Measurements from ENCODE around the gene RPL35A. TPM values are rescaled to one million over a fixed set of nuclear protein-coding genes. Genes with fewer than 3 reads are reported as not detected.
"Not testable (repeated sequence)": the region's sequence is repeated elsewhere in the genome, so short reads cannot be mapped to it uniquely, and the experiment has no call there.

The RPL35A gene
- 648 and 676 TPM in 2 replicates for total RNA-seq

DNA sequence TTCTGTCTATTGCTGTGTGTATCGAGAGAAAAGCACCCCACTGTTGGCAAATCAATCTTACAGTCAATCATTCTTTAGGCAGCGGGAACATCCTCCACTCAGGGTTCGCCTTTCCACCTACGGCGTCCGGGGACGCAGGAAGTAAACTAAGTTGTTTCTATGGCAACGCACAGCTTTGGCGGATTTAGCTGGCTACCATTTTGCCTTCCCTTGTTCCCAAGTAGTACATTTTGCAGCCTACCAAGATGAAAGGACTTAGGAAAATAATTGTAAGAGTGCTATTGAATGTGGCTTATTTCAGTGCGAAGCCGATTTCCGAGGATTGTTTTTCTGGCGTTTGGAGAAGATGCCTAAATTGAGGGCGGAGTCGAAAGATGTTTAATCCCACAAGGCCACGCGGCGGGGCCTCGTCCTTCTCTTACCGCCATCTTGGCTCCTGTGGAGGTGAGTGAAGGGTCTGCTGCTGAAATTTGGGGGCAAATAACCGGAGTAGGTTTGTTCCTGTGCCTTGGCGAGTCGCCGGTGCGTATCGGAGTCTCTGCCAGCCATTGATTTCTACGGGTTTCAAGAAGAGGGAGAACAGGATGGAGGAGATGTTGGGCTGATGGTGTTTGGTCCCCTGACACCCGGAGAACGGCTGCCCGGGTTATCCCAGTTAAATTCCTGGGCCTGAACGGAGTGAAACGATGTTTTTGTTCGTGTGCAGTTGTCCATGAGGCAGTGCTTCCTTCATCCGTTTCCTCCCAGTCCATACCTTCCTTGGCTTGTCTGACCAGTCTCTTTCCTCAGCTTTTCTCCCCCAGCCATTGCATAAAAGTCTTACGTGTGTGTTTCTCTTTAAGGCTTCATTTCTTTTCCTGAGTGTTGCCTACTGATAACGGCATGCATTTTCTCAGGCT lies at the start of gene RPL35A:
Gene RPL35A (plus strand): TSS at position 413 of the 899 bp plus-strand sequence. CDS start 778 bp downstream, outside the sequence.
- TF ChIP-seq, protein P1, sequence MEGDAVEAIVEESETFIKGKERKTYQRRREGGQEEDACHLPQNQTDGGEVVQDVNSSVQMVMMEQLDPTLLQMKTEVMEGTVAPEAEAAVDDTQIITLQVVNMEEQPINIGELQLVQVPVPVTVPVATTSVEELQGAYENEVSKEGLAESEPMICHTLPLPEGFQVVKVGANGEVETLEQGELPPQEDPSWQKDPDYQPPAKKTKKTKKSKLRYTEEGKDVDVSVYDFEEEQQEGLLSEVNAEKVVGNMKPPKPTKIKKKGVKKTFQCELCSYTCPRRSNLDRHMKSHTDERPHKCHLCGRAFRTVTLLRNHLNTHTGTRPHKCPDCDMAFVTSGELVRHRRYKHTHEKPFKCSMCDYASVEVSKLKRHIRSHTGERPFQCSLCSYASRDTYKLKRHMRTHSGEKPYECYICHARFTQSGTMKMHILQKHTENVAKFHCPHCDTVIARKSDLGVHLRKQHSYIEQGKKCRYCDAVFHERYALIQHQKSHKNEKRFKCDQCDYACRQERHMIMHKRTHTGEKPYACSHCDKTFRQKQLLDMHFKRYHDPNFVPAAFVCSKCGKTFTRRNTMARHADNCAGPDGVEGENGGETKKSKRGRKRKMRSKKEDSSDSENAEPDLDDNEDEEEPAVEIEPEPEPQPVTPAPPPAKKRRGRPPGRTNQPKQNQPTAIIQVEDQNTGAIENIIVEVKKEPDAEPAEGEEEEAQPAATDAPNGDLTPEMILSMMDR (IDR thresholded peaks at IDR 0.05; ENCODE audit: insufficient read depth, low read length, severe bottlenecking) = no peak
- Histone ChIP-seq H3K36me3 (ENCODE audit: control insufficient read depth, insufficient read depth, low read length) (peaks cover 8% of the 10 kb centered on the region), H3K27me3 (ENCODE audit: control insufficient read depth, insufficient read depth, low read length) (no peaks in the 10 kb centered on the region), H3K4me3 (ENCODE audit: low read depth, low read length) (peak within 1 kb of the TSS; percentile 79)
- no peak for FAIRE-seq
- peak; percentile 94 for DNase-seq (ENCODE audit: low read depth)

DNA sequence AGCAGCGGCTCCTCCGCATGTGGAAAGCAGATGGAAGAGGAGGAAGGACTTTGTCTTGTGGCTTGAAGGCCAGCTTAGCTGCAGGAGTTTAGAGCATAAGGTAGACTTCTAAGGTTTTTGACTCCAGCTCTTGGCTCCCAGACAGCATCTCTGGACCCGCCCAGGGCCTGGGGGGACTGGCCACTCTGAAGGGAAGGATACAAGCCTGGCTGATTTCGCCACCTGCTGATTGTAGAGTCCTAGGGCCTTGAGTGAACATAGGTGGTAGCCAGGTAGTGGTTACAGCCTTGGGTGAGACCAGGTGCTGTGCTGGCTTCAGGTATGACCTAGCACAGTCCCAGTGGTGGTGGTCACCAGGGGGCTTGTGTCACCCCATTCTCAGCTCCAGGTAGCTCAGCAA lies 48.4 kb upstream of the RPL35A start:
- FAIRE-seq = no peak
- Histone ChIP-seq H3K36me3 (ENCODE audit: control insufficient read depth, insufficient read depth, low read length) (no peaks in the 10 kb centered on the region), H3K27me3 (ENCODE audit: control insufficient read depth, insufficient read depth, low read length) (no peaks in the 10 kb centered on the region), H3K4me3 (ENCODE audit: low read depth, low read length) (no peak overlapping the region)
- TF ChIP-seq, protein P1 (IDR thresholded peaks at IDR 0.05; ENCODE audit: insufficient read depth, low read length, severe bottlenecking) = no peak
- DNase-seq (ENCODE audit: low read depth) = no peak

DNA sequence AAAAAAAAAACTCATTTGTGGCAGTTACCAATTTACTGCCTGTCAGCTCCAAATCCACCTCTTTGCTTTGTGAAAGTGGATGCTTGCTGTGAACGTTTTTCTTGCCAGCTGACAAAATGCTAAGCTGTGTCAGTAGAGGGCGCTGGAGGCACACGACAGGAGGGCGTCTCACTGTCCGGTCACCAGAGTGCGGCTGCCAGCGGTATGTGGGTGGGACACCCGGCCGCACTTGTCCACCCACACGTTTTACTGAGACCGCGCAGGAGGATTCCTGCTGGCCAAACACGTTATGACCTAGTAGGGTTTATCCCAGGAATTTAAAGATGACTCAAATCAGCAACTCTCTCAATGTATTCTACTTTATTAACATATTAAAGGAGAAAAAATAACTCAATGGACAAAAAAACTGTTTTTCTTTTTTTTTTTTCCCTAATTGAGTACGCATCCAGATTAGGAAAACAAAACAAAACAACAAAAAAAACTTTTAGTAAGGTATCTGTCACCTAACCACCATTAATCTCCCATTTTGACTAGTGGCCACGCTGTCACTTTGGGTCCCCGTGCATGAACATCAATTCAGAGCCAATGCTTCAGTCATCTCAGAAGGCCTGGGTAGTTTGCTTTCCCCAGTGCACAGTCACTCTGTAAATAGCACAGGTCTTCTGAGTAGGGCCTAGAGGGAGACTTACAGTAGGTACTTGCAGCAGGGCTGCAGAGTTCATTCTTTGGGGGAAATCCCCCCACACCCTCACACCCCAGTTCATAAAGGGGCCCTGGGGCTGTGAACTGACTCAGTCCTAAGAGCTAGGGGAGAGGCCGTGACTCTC lies 43.8 kb upstream of the RPL35A start:
- DNase-seq (ENCODE audit: low read depth) = peak; percentile 88
- H3K36me3 ChIP-seq (ENCODE audit: control insufficient read depth, insufficient read depth, low read length) = no peaks in the 10 kb centered on the region
- H3K4me3 ChIP-seq (ENCODE audit: low read depth, low read length) = no peak overlapping the region
- no peaks in the 10 kb centered on the region for H3K27me3 ChIP-seq (ENCODE audit: control insufficient read depth, insufficient read depth, low read length)
- no peak for FAIRE-seq
- TF ChIP-seq, protein P1 (IDR thresholded peaks at IDR 0.05; ENCODE audit: insufficient read depth, low read length, severe bottlenecking) = peak; percentile 94

DNA sequence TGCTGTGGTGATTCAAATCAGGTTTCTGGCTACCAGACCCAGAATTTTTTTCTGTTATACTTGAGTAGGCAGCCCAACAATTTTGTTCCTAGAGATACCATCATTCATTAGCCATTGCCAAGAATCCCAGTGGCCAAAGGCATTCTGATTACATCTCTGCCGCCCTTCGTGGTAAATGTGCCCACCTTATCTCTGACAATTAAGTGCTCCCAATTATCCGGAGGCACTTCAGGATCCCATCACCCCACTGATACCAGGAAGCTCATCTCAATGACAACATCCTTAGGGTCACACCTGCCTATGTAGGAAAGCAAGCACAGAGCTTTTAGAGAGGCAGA lies 43.2 kb upstream of the RPL35A start:
- no peaks in the 10 kb centered on the region for H3K36me3 ChIP-seq (ENCODE audit: control insufficient read depth, insufficient read depth, low read length)
- no peak overlapping the region for H3K4me3 ChIP-seq (ENCODE audit: low read depth, low read length)
- no peaks in the 10 kb centered on the region for H3K27me3 ChIP-seq (ENCODE audit: control insufficient read depth, insufficient read depth, low read length)
- TF ChIP-seq, protein P1 (IDR thresholded peaks at IDR 0.05; ENCODE audit: insufficient read depth, low read length, severe bottlenecking) = no peak
- DNase-seq (ENCODE audit: low read depth) (no peak), FAIRE-seq (no peak)

DNA sequence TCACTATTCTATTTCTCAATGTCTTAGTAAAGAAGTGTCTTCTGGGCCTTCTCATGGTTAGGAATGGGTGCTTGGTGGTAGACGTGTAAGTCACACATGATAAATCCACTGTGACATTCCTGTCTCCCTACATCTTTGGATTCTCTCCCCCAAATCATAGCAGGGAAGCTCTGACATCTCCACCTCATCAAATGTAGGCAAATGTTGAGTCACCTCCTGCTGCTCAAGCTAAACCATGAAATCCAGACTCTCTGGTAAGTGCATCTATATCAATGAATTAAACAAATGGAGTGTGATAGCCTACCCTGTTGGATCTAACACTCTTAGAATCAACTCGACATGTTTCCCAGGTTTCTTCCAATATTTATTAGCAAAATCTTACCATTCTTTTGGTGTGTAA lies 42.8 kb upstream of the RPL35A start:
- H3K4me3 ChIP-seq (ENCODE audit: low read depth, low read length) = no peak overlapping the region
- TF ChIP-seq, protein P1 (IDR thresholded peaks at IDR 0.05; ENCODE audit: insufficient read depth, low read length, severe bottlenecking) = no peak
- no peaks in the 10 kb centered on the region for H3K36me3 ChIP-seq (ENCODE audit: control insufficient read depth, insufficient read depth, low read length)
- DNase-seq (ENCODE audit: low read depth) (peak; percentile 15), FAIRE-seq (no peak)
- no peaks in the 10 kb centered on the region for H3K27me3 ChIP-seq (ENCODE audit: control insufficient read depth, insufficient read depth, low read length)

DNA sequence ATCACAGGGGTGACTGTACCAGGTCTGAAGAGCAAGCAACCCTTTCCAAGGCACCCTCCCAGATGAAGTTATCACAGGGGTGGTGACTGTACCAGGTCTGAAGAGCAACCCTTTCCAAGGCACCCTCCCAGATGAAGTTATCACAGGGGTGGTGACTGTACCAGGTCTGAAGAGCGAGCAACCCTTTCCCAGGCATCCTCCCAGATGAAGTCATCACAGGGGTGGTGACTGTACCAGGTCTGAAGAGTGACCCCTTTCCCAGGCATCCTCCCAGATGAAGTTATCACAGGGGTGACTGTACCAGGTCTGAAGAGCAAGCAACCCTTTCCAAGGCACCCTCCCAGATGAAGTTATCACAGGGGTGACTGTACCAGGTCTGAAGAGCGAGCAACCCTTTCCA lies 41.4 kb upstream of the RPL35A start:
- peak; percentile 79 for DNase-seq (ENCODE audit: low read depth)
- not testable (repeated sequence) for H3K27me3 ChIP-seq (ENCODE audit: control insufficient read depth, insufficient read depth, low read length); H3K4me3 ChIP-seq (ENCODE audit: low read depth, low read length); H3K36me3 ChIP-seq (ENCODE audit: control insufficient read depth, insufficient read depth, low read length)
- FAIRE-seq = peak; percentile 70

Data from bronchial epithelial cell (primary cell).